ENCODE measurements around the gene TMEM190. TPM values are rescaled to one million over a fixed set of nuclear protein-coding genes. Genes with fewer than 3 reads are reported as not detected.
A peak's percentile ranks its signal among the peaks of the same experiment; 100 is the strongest.

Gene TMEM190
- total and polyA plus RNA-seq, 2 of the 8 experiments (the other 6 are each of a cell fraction or from before 2014, with no cell fraction given): 1.6 TPM; not detected in 1

- Histone ChIP-seq H3K36me3 (ENCODE audit: control insufficient read depth in 2 of 4, insufficient read depth in 4 of 4, low read length in 3 of 4) (peaks cover 12 to 38% (median 28%) of the 10 kb centered on the region in 4 experiments), H3K79me1 (ENCODE audit: low read depth, low read length) (peaks cover 15% of the 10 kb centered on the region), H3K4ac (replicated peaks; ENCODE audit: insufficient read length, low read depth, low read length) (peak overlapping the region; percentile 94), H4K20me1 (replicated peaks in 1 of 2; ENCODE audit: control insufficient read depth in 1 of 2, insufficient read depth in 2 of 2, low read length in 2 of 2) (peaks cover 23 to 24% of the 10 kb centered on the region in 2 experiments), H2AK5ac (ENCODE audit: low read depth, low read length) (peak overlapping the region; percentile 95), H3K23ac (ENCODE audit: insufficient read length) (no peak overlapping the region), H2BK120ac (replicated peaks; ENCODE audit: low read depth, low read length) (peak overlapping the region; percentile 93), H3K56ac (replicated peaks; ENCODE audit: insufficient read length, low read depth, low read length) (peak overlapping the region; percentile 62), H3K4me3 (ENCODE audit: extremely low read depth in 1 of 4, insufficient read depth in 2 of 4, low read depth in 3 of 4, low read length in 4 of 4) (peak overlapping the region; percentile 38 to 98 (median 72)), H3K4me1 (replicated peaks in 1 of 4; ENCODE audit: control insufficient read depth in 3 of 4, insufficient read depth in 4 of 4, low read length in 3 of 4) (peaks cover 0 to 20% (median 13%) of the 10 kb centered on the region in 4 experiments; a peak in 6 of 7 replicates), H3K14ac (ENCODE audit: insufficient read length) (no peak overlapping the region), H3K79me2 (ENCODE audit: control insufficient read depth in 1 of 2, insufficient read depth in 2 of 2, low read length in 2 of 2) (peaks cover 12 to 32% of the 10 kb centered on the region in 2 experiments), H3K9ac (replicated peaks in 1 of 4; ENCODE audit: extremely low read depth in 1 of 4, low read depth in 3 of 4, low read length in 3 of 4) (peak overlapping the region; percentile 78 to 86 (median 84)), H3K4me2 (ENCODE audit: insufficient read depth in 1 of 2, low read depth in 2 of 2, low read length in 2 of 2) (peak overlapping the region; percentile 88 to 99), H3K18ac (ENCODE audit: extremely low read depth, low read length) (peak overlapping the region; percentile 99), H4K5ac (ENCODE audit: insufficient read length, low read depth, low read length) (peak overlapping the region; percentile 98), H2AFZ (ENCODE audit: low read length) (peak overlapping the region; percentile 75; the same call in 1 of the 2 replicates), H2BK12ac (ENCODE audit: low read depth, low read length) (peak overlapping the region; percentile 64), H2BK5ac (ENCODE audit: low read depth, low read length) (peak overlapping the region; percentile 97), H4K8ac (ENCODE audit: extremely low read depth, insufficient read depth, low read length) (peak overlapping the region; percentile 97; the same call in 1 of the 2 replicates), H2BK15ac (ENCODE audit: low read length) (peak overlapping the region; percentile 97), H3K27ac (ENCODE audit: low read depth, low read length) (peak overlapping the region; percentile 94), H3K9me3 (ENCODE audit: insufficient read depth in 2 of 2, low read depth in 1 of 2, low read length in 1 of 2) (no peaks in the 10 kb centered on the region; a peak in 1 of 4 replicates), H4K91ac (replicated peaks; ENCODE audit: insufficient read length, low read length) (peak overlapping the region; percentile 100), H2BK20ac (ENCODE audit: low read length) (peak overlapping the region; percentile 92; the same call in 1 of the 2 replicates), H3K23me2 (ENCODE audit: low read depth, low read length) (peaks cover 13% of the 10 kb centered on the region), H3K27me3 (replicated peaks in 1 of 4; ENCODE audit: control insufficient read depth in 3 of 4, extremely low read depth in 1 of 4, insufficient read depth in 3 of 4, low read length in 3 of 4) (peaks cover 0 to 4% (median 1%) of the 10 kb centered on the region in 4 experiments; a peak in 2 of 7 replicates)
- WGBS, 2 experiments (ENCODE audit: extremely low coverage in 1 of 2, insufficient coverage in 1 of 2, insufficient read length in 1 of 2, insufficient replicate concordance in 2 of 2, low coverage in 1 of 2, low lambda C conversion rate in 2 of 2, missing lambda C conversion rate in 1 of 2): 1% methylated on average over 36 of the region's 72 CpGs; no CpG with 5 or more reads in 1 of the 2 experiments
- DNase-seq (ENCODE audit: low read depth in 1 of 2, low spot score in 2 of 2): peak; percentile 96
- POLR2A ChIA-PET (ENCODE audit: partially characterized antibody): interaction anchor here (0.6 to 34.6 kb wide), 74 partner anchors 5 to 332 kb away, joined by 3 to 874 read pairs (median 5); partner anchors contain the start of genes C19orf85, DNAAF3, EPS8L1 and FIZ1
- CTCF ChIA-PET (ENCODE audit: partially characterized antibody): interaction anchor here (1.3 to 2.2 kb wide), 3 partner anchors 10 to 96 kb away, joined by 7 to 8 read pairs (median 7); partner anchors contain the start of gene TMEM238
- peak; percentile 55 for FAIRE-seq
- TF ChIP-seq ASH2L (IDR thresholded peaks at IDR 0.05; ENCODE audit: low read length): no peak
- TF ChIP-seq BCL11A (IDR thresholded peaks at IDR 0.05; ENCODE audit: low read depth in 2 of 2, low read length in 2 of 2): no peak
- TF ChIP-seq SIN3A (conservative IDR thresholded peaks at IDR 0.05 in 1 of 2, IDR thresholded peaks at IDR 0.05 in 1 of 2; ENCODE audit: low read depth in 1 of 2, low read length in 2 of 2): peak in 1 of 2 experiments; percentile 41; a peak in 1 of 4 replicates
- TF ChIP-seq RNF2 (IDR thresholded peaks at IDR 0.05; ENCODE audit: borderline replicate concordance, low read depth, low read length, missing control alignments, poor library complexity, severe bottlenecking): peak; percentile 57
- TF ChIP-seq RAD21 (IDR thresholded peaks at IDR 0.05 in 1 of 2, conservative IDR thresholded peaks at IDR 0.05 in 1 of 2; ENCODE audit: low read depth in 2 of 2, low read length in 2 of 2): peak in 1 of 2 experiments; percentile 5; a peak in 1 of 4 replicates
- TF ChIP-seq POLR2A (IDR thresholded peaks at IDR 0.05; ENCODE audit: control extremely low read depth in 1 of 2, low read depth in 2 of 2, low read length in 2 of 2): peak in 1 of 2 experiments; percentile 95; a peak in 2 of 3 replicates
- no peak for TF ChIP-seq ZNF274 (IDR thresholded peaks at IDR 0.05; ENCODE audit: borderline replicate concordance, extremely low read depth, low read length)
- peak; percentile 92 for TF ChIP-seq E2F6 (IDR thresholded peaks at IDR 0.05)
Observed at GRCh38 chr19:55407800-55408532, 31.3 kb downstream of the TMEM190 start.
